NCI-H2107 treated with DMSO at 0.1 percent for 48 hours (cell line): ENCODE data around the gene UVSSA.
"Not testable (repeated sequence)": the region's sequence is repeated elsewhere in the genome, so short reads cannot be mapped to it uniquely, and the experiment has no call there.

Experiments
- DNase-seq: peaks from one replicate; lab custom pipeline; 2025; ENCODE audit not compliant: unreplicated experiment; lab: John Stamatoyannopoulos, UW

UVSSA gene

GRCh38 chr4:1360423-1361283, 13.6 kb downstream of the UVSSA start:
- no peak for DNase-seq

- DNase-seq = no peak
These were observed 14.4 kb downstream of the UVSSA start for GRCh38 chr4:1361431-1361830.

GRCh38 chr4:1362046-1362445, 15.0 kb downstream of the UVSSA start:
- no peak for DNase-seq

- DNase-seq = no peak
These were observed 15.5 kb downstream of the UVSSA start for GRCh38 chr4:1362521-1362920.

- no peak for DNase-seq
These were observed 16.5 kb downstream of the UVSSA start for GRCh38 chr4:1363513-1363912.

- DNase-seq = no peak
These were observed 17.2 kb downstream of the UVSSA start for GRCh38 chr4:1364217-1364616.

GRCh38 chr4:1364748-1365147, 17.7 kb downstream of the UVSSA start:
- DNase-seq = no peak

GRCh38 chr4:1365271-1366178, 18.5 kb downstream of the UVSSA start:
- DNase-seq = peak; percentile 70

GRCh38 chr4:1366371-1367229, 19.6 kb downstream of the UVSSA start:
- no peak for DNase-seq

- DNase-seq = no peak
These were observed 20.4 kb downstream of the UVSSA start for GRCh38 chr4:1367230-1367935.

GRCh38 chr4:1367936-1368289, 20.9 kb downstream of the UVSSA start:
- DNase-seq = no peak

GRCh38 chr4:1368421-1369090, 21.5 kb downstream of the UVSSA start:
- no peak for DNase-seq

- no peak for DNase-seq
These were observed 22.1 kb downstream of the UVSSA start for GRCh38 chr4:1369091-1369450.

- no peak for DNase-seq
These were observed 22.6 kb downstream of the UVSSA start for GRCh38 chr4:1369479-1370079.

- no peak for DNase-seq
These were observed 23.5 kb downstream of the UVSSA start for GRCh38 chr4:1370321-1371124.

GRCh38 chr4:1371176-1372165, 24.5 kb downstream of the UVSSA start:
- no peak for DNase-seq

GRCh38 chr4:1372576-1372975, 25.6 kb downstream of the UVSSA start:
- DNase-seq = not testable (repeated sequence)
